ENCODE results near the gene OR1Q1.
"Not testable (repeated sequence)": the region's sequence is repeated elsewhere in the genome, so short reads cannot be mapped to it uniquely, and the experiment has no call there.

OR1Q1 gene

DNA sequence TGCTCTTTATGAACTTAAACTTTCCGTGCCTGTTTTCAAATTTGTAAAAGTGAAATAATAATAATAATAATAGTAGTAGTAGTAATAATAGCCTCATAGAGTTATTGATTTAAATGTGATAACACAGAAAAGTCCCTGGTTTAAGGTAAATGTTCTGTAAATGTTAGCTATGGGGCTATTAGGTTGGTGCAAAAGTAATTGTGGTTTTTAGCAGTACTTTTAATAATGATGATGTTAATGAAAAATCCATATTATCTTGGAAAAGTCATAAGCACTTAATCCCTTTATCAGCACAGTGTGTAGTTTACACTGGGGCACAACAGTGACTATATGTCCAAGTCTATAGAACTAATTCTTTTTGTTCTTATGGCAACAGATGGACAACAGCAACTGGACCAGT lies at the start of gene OR1Q1:
Gene OR1Q1, plus strand, starts transcription at position 377 of the 400 bp plus-strand sequence. Its CDS starts 0 bp downstream, at position 377.
- no peak for DNase-seq

- no peak for DNase-seq
These were observed 46.6 kb upstream of the OR1Q1 start for GRCh38 chr9:122567901-122568300.

DNA sequence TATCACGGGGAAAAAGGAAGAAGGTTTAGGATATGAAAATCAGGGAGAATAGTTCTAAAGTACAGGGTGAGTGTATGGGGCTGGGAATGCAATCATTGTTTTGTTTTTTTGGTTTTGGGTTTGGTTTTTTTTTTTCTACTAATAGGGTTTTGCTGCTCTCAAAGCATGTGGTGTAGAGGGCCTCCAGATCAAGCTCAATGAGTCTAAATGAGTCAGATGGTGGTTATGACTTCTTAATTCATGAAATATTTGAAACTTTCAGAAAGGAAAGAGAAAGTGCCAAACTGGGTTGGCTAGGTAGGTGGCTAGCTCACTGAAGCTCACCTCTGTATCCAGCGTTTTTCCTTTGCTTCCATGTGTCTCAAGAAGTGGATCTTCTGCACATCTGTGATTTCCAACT lies 42.1 kb upstream of the OR1Q1 start:
- no peak for DNase-seq

DNA sequence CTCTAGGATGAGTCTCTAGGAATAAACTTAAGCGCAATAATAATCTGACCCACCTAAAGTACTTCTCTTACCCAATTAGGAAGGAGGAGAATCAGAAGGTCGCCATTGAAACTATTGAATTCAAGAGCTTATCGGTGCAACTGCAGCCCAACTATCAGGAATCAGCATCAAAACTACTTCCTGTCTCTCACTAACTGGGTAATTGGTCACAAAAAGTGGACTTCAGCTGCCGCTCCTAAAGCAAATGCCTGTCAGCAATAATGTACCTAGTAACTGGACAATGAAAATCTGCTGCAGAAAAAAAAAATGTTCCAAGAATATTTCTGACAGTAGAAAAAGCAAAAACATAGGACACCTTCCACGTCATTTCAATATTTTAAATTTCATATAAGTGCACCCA lies 34.7 kb upstream of the OR1Q1 start:
- DNase-seq: no peak

DNA sequence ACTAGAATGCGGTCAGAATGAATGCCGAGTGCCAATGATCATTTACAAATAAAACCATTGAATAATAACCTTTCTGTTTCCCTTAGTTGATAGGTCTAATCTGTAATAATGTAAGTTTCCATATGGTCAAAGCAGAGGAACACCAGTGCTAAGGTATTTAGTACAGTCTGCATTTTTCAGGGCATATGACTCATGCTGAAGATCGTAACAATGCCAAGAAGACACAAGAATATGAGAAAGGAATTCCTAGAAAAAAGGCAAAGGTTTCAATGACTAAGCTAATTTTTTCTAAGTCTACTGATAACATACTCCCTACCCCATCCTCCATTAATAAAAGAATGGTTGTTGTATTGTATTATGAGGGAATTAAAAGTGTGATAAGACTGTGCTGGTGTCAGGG lies 34.2 kb upstream of the OR1Q1 start:
- no peak for DNase-seq

DNA sequence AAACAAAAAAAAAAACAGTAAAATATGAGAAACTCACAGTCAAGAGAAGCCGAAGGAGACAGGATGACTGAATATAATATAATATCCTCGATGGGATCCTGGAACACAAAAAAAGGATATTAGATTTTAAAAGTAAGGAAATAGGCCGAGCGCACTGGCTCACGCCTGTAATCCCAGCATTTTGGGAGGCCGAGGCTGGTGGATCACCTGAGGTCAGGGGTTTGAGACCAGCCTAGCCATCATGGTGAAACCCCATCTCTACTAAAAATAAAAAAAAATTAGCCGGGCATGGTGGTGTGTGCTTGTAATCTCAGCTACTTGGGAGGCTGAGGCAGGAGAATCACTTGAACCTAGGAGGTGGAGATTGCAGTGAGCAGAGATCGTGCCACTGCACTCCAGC lies 31.3 kb upstream of the OR1Q1 start, which contains the start of gene OR1L8:
Gene OR1L8, minus strand, starts transcription at position 101 of the 400 bp plus-strand sequence. CDS start 14,907 bp downstream, outside the sequence.
- DNase-seq: not testable (repeated sequence)

DNA sequence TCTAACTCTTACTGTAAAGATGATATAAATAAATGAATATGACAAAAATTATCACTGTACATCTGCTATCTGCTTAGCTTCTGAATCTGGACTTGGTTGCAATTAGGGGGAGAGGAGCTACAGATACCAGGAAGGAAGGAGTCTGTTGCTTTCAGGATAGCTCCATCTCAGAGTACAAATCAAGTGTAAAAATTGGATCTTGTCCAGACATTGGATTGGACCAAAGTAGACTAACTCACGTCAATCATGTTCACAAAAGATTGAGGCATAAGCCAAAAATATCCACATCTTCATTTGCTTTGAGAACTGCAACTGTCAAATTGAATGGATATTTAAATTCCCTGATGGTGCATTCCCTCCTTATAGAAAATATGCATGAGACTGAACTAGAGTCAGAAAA lies 8.8 kb upstream of the OR1Q1 start:
- DNase-seq: no peak

DNA sequence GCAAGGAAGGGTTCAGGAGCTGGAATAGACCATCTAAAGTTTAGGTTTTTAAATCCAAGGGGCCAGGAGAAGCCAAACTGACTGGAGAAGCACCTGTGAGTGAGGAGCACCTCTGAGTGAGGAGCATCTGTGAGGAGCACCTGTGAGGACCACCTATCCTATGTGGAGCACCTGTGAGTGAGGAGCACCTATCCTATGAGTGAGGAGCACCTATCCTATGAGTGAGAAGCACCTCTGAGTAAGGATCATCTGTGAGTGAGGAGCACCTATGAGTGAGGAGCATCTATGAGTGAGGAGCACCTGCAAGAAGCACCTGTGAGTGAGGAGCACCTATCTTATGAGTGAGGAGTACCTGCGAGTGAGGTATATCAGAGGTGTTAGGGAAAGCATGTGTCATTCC lies 8.0 kb upstream of the OR1Q1 start:
- DNase-seq: no peak

- DNase-seq: no peak
These were observed 4.7 kb upstream of the OR1Q1 start for GRCh38 chr9:122609804-122610203.

- no peak for DNase-seq
These were observed 5.5 kb downstream of the OR1Q1 start for GRCh38 chr9:122619996-122620395.

- DNase-seq: no peak
These were observed 27.7 kb downstream of the OR1Q1 start for GRCh38 chr9:122642226-122642625.

DNA sequence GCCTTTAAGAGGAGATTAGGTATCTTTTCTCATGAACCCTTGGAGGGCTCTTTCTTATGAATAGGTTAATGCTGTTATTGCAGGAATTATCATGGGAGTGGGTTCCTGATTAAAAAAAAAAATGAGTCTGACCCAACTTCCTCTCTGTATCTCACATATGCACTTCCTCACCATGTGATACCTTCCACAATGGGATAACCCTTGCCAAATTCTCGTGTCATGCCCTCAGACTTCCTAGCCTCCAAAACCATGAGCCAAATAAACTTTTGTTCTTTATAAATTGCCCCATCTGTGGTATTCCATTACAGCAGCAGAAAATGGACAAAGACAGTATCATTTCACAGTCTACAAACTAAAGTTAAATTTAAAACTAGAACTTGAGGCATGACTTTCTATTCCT lies 41.8 kb downstream of the OR1Q1 start:
- no peak for DNase-seq

- no peak for DNase-seq
These were observed 43.0 kb downstream of the OR1Q1 start, which contains the start of gene OR1B1 for GRCh38 chr9:122657527-122657926. Gene OR1B1 (minus strand): TSS chr9:122657627.

- no peak for DNase-seq
These were observed 46.9 kb downstream of the OR1Q1 start, which contains the start of gene OR1L1 for GRCh38 chr9:122661416-122661815. Gene OR1L1 (plus strand): TSS chr9:122661716. CDS start chr9:122661716, 0 bp downstream.
